Breast epithelium (tissue), 3 donors: ENCODE results near the gene DEAF1.

Experiments
- POLR2A ChIP-seq: fragments of 450-650 bp; IDR thresholded peaks from one replicate; pipeline ENCODE4 v1.6.1; 2016; ENCODE audit warnings: antibody characterized with exemption, mild to moderate bottlenecking, moderate library complexity
- POLR2AphosphoS5 ChIP-seq, 3 donors: sonication (generic); formaldehyde crosslinking; IDR thresholded peaks; one replicate each; pipeline ENCODE4 v1.6.1; 2017; ENCODE audit warnings: antibody characterized with exemption in 3 of 3
- TF ChIP-seq, protein P1 (sequence below), 3 donors: fragments of 450-650 bp; IDR thresholded peaks; one replicate each; pipeline ENCODE4 v1.5.1; 2016 to 2017; ENCODE audit warnings: antibody characterized with exemption in 3 of 3, mild to moderate bottlenecking in 3 of 3, moderate library complexity in 3 of 3

DNA sequence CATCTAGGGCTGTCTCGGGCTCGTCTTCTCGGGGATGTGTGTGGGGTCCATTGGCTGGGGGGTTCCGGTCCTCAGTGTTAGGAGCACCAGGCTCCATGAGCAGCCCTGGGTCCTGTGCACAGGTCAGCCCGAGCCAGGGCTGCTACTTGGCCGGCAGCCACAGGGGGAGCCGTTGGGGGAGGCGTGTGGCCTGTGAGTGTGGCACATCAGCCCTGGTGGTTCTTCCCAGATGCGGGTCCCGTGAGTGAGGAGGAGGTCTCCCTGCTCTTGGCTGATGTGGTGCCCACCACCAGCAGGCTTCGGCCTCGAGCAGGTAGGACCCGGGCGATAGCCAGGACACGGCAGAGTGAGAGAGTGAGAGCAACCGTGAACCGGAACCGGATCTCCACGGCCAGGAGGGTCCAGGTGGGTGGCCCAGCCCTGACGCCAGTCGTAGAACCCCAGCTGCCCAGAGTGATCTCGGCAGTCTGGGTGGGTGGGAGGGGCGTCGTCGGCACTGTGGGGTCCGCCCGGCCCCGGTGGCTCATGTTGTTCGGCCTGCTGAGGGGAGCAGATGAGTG, 97.8 kb downstream of the DEAF1 start:
- TF ChIP-seq POLR2AphosphoS5 (IDR thresholded peaks at IDR 0.05) (no peak), POLR2A (no peak)
- TF ChIP-seq, protein P1, sequence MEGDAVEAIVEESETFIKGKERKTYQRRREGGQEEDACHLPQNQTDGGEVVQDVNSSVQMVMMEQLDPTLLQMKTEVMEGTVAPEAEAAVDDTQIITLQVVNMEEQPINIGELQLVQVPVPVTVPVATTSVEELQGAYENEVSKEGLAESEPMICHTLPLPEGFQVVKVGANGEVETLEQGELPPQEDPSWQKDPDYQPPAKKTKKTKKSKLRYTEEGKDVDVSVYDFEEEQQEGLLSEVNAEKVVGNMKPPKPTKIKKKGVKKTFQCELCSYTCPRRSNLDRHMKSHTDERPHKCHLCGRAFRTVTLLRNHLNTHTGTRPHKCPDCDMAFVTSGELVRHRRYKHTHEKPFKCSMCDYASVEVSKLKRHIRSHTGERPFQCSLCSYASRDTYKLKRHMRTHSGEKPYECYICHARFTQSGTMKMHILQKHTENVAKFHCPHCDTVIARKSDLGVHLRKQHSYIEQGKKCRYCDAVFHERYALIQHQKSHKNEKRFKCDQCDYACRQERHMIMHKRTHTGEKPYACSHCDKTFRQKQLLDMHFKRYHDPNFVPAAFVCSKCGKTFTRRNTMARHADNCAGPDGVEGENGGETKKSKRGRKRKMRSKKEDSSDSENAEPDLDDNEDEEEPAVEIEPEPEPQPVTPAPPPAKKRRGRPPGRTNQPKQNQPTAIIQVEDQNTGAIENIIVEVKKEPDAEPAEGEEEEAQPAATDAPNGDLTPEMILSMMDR (IDR thresholded peaks at IDR 0.05) = no peak
